SK-MEL-5 (cell line): ENCODE measurements around the gene CSK. TPM values are rescaled to one million over a fixed set of nuclear protein-coding genes. Genes with fewer than 3 reads are reported as not detected.
"Not testable (repeated sequence)": the region's sequence is repeated elsewhere in the genome, so short reads cannot be mapped to it uniquely, and the experiment has no call there.

Experiments used
- DNase-seq: peaks from one replicate; pipeline ENCODE4 v3.0.0-alpha.2; 2016; ENCODE audit warnings: low read depth, low spot score
- in situ Hi-C: cut with HindIII; loops from 2 replicates; pipeline ENCODE4 v1.10.0; 2016; ENCODE audit warnings: low sequenced_read_pairs, high pct_unique_total_duplicates, low pct_unique_long_range_greater_than_20kb
- total RNA-seq: library from RNA; depleted of rRNA; stranded (reverse); fragments of >200 nt; shearing (Covaris generic); gene quantifications from 2 replicates; pipeline ENCODE4 v1.2.3, GENCODE V29; 2014

CSK gene
- total RNA-seq, 1 experiment from 2014 or later, result 20.7 TPM

GRCh38 chr15:74783072-74783807 lies 1.4 kb downstream of the CSK start:
- DNase-seq, result peak; percentile 41
- in situ Hi-C loops, result no loop called here

- in situ Hi-C loops, result no loop called here
- no peak for DNase-seq
Observed at GRCh38 chr15:74783808-74784175, 1.9 kb downstream of the CSK start.

- in situ Hi-C loops, result no loop called here
- no peak for DNase-seq
Observed at GRCh38 chr15:74784426-74785193, 2.7 kb downstream of the CSK start.

- no peak for DNase-seq
- in situ Hi-C loops, result no loop called here
Observed at GRCh38 chr15:74785194-74786032, 3.5 kb downstream of the CSK start.

- DNase-seq, in situ Hi-C loops: not testable (repeated sequence)
Observed at GRCh38 chr15:74786081-74786480, 4.2 kb downstream of the CSK start.

- no peak for DNase-seq
- in situ Hi-C loops, result no loop called here
Observed at GRCh38 chr15:74786551-74787165, 4.8 kb downstream of the CSK start.

- DNase-seq, result peak; percentile 84
Observed at GRCh38 chr15:74787251-74788041, 5.6 kb downstream of the CSK start.

GRCh38 chr15:74788042-74788682 lies 6.3 kb downstream of the CSK start:
- no peak for DNase-seq
- in situ Hi-C loops, result no loop called here

More at GRCh38 chr15:74787251-74788041, 5.6 kb downstream of the CSK start:
- in situ Hi-C loops, result no loop called here

- in situ Hi-C loops, result no loop called here
- DNase-seq, result no peak
Observed at GRCh38 chr15:74788683-74789151, 6.8 kb downstream of the CSK start.

GRCh38 chr15:74789171-74789631 lies 7.3 kb downstream of the CSK start:
- in situ Hi-C loops, result no loop called here
- DNase-seq, result no peak

GRCh38 chr15:74789741-74790079 lies 7.8 kb downstream of the CSK start:
- in situ Hi-C loops, result no loop called here
- no peak for DNase-seq

- peak; percentile 87 for DNase-seq
- in situ Hi-C loops, result no loop called here
Observed at GRCh38 chr15:74790080-74790916, 8.4 kb downstream of the CSK start.

GRCh38 chr15:74791007-74791406 lies 9.1 kb downstream of the CSK start:
- in situ Hi-C loops, result no loop called here
- DNase-seq, result no peak

- in situ Hi-C loops, result no loop called here
- no peak for DNase-seq
Observed at GRCh38 chr15:74791667-74792066, 9.8 kb downstream of the CSK start.

- no peak for DNase-seq
- in situ Hi-C loops, result no loop called here
Observed at GRCh38 chr15:74792227-74793016, 10.5 kb downstream of the CSK start.
